ENCODE data around the gene SGPP2. TPM values are rescaled to one million over a fixed set of nuclear protein-coding genes. Genes with fewer than 3 reads are reported as not detected.
A peak's percentile ranks its signal among the peaks of the same experiment; 100 is the strongest.

SGPP2 gene
- total RNA-seq, 6 experiments from 2014 or later = not detected

- peak overlapping the region; percentile 52; the same call in 1 of the 2 replicates for H3K4me3 Mint-ChIP-seq
- H3K36me3 Mint-ChIP-seq (ENCODE audit: low read depth) = no peaks in the 10 kb centered on the region
- no peak for TF ChIP-seq CTCF (IDR thresholded peaks at IDR 0.05)
- H3K9me3 Mint-ChIP-seq = no peaks in the 10 kb centered on the region
- DNase-seq = no peak
- H3K27me3 Mint-ChIP-seq (ENCODE audit: insufficient read depth) = peaks cover 4% of the 10 kb centered on the region
- no peaks in the 10 kb centered on the region for H3K4me1 Mint-ChIP-seq (ENCODE audit: low read depth)
- no peak overlapping the region for H3K27ac Mint-ChIP-seq
Measured at GRCh38 chr2:222526480-222527277, 102.3 kb downstream of the SGPP2 start.

- Mint-ChIP-seq H3K27ac (no peak overlapping the region), H3K27me3 (ENCODE audit: insufficient read depth) (peaks cover 3% of the 10 kb centered on the region; the same call in 1 of the 2 replicates), H3K4me3 (no peak overlapping the region), H3K36me3 (ENCODE audit: low read depth) (no peaks in the 10 kb centered on the region), H3K4me1 (ENCODE audit: low read depth) (no peaks in the 10 kb centered on the region), H3K9me3 (no peaks in the 10 kb centered on the region)
- no peak for DNase-seq
- TF ChIP-seq CTCF (IDR thresholded peaks at IDR 0.05) = no peak
Measured at GRCh38 chr2:222532315-222532714, 108.0 kb downstream of the SGPP2 start.

DNA sequence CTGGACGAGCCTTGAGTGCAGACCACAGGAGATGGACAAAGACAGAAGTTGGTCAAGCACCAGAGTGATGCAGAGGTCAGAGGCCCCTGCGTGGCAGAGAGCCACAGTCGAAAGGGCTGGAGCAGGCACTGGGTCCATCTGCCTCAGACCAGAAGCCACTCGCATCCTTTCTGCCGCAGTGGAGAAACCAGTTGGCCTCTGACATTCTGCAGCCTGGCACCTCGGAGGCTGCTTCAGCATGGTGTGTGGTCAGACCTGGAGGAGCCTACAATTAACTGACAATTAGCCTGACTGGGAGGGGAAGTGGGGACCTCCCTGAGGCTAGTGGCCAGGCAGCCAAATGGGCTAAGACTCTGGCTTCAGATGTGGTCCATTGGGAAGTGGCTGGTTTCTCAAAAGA, 111.1 kb downstream of the SGPP2 start:
- Mint-ChIP-seq H3K36me3 (ENCODE audit: low read depth) (no peaks in the 10 kb centered on the region), H3K27ac (no peak overlapping the region), H3K9me3 (no peaks in the 10 kb centered on the region), H3K4me3 (no peak overlapping the region), H3K27me3 (ENCODE audit: insufficient read depth) (peaks cover 3% of the 10 kb centered on the region; the same call in 1 of the 2 replicates), H3K4me1 (ENCODE audit: low read depth) (no peaks in the 10 kb centered on the region)
- no peak for TF ChIP-seq CTCF (IDR thresholded peaks at IDR 0.05)
- no peak for DNase-seq

DNA sequence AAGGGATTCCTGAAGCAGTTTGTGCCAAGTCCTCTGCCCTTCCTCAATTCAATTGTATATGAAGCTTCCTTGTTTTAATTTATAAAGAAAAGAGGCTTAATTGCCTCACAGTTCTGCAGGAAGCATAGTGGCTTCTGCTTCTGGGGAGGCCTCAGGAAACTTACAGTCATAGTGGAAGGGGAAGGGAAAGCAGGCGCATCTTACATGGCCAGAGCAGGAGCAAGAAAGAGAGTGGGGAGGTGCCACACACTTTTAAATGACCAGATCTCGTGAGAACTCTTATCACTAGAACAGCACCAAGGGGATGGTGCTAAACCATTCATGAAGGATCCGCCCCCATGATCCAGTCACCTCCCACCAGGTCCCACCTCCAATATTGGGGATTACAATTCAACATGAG, 114.2 kb downstream of the SGPP2 start:
- H3K27me3 Mint-ChIP-seq (ENCODE audit: insufficient read depth) = peaks cover 3% of the 10 kb centered on the region; the same call in 1 of the 2 replicates
- no peaks in the 10 kb centered on the region for H3K9me3 Mint-ChIP-seq
- no peaks in the 10 kb centered on the region for H3K4me1 Mint-ChIP-seq (ENCODE audit: low read depth)
- H3K36me3 Mint-ChIP-seq (ENCODE audit: low read depth) = no peaks in the 10 kb centered on the region
- H3K4me3 Mint-ChIP-seq = no peak overlapping the region
- TF ChIP-seq CTCF (IDR thresholded peaks at IDR 0.05) = no peak
- no peak for DNase-seq
- H3K27ac Mint-ChIP-seq = no peak overlapping the region

DNA sequence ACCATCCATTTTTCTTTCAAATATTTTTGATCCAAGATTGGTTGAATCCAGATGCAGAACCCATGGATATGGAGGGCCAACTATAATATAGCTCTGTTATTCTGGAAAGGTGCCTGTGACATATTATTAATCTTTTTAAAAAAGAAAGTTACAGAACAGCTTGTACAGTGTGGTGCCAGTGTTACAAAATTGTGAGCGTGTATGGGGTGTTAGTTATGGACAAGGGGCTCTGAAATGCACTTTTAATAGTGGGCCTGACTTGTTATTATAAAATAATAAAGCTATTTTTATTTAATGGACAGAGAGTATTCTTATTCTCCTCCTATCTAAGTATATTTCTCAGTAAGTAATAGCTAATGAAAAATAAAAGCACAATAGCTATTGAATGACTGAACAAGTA, 120.3 kb downstream of the SGPP2 start:
- Mint-ChIP-seq H3K4me3 (no peak overlapping the region), H3K27ac (no peak overlapping the region), H3K4me1 (ENCODE audit: low read depth) (no peaks in the 10 kb centered on the region), H3K36me3 (ENCODE audit: low read depth) (no peaks in the 10 kb centered on the region), H3K27me3 (ENCODE audit: insufficient read depth) (no peaks in the 10 kb centered on the region; the same call in 1 of the 2 replicates), H3K9me3 (no peaks in the 10 kb centered on the region)
- no peak for DNase-seq
- no peak for TF ChIP-seq CTCF (IDR thresholded peaks at IDR 0.05)
